ENCODE data around the gene APMAP. TPM values are rescaled to one million over a fixed set of nuclear protein-coding genes. Genes with fewer than 3 reads are reported as not detected.
A peak's percentile ranks its signal among the peaks of the same experiment; 100 is the strongest.

APMAP gene
- total RNA-seq, 3 donors from 2014 or later (not counting 1 experiment from before 2014, with no cell fraction given), result 205 to 212 (median 207) TPM

GRCh38 chr20:24968278-24968800, 24.2 kb downstream of the APMAP start:
- DNase-seq (no peak), ATAC-seq (no peak)
- H3K9me3 ChIP-seq (ENCODE audit: control insufficient read depth, insufficient read depth, low read length), result no peaks in the 10 kb centered on the region
- peak overlapping the region; percentile 15 for H3K27ac ChIP-seq (ENCODE audit: low read length)
- H3K27me3 ChIP-seq (ENCODE audit: control insufficient read depth, insufficient read depth, low read length), result no peaks in the 10 kb centered on the region
- no peaks in the 10 kb centered on the region for H3K9me3 Mint-ChIP-seq
- H3K4me1 ChIP-seq (ENCODE audit: control insufficient read depth, insufficient read depth, low read length), result peaks cover 59% of the 10 kb centered on the region
- H3K36me3 Mint-ChIP-seq, result peaks cover 24% of the 10 kb centered on the region
- H3K4me3 Mint-ChIP-seq, result peak overlapping the region; percentile 45
- intact Hi-C loops (cut with micrococcal nuclease), result no loop called here
- H3K4me3 ChIP-seq (ENCODE audit: low read length), result no peak overlapping the region
- H3K27me3 Mint-ChIP-seq (ENCODE audit: low read depth in 2 of 2), result no peaks in the 10 kb centered on the region
- peak overlapping the region; percentile 89 to 98 for H3K27ac Mint-ChIP-seq
- H3K4me1 Mint-ChIP-seq, result peaks cover 64 to 74% of the 10 kb centered on the region in 2 donors
- peaks cover 91% of the 10 kb centered on the region for H3K36me3 ChIP-seq (ENCODE audit: control insufficient read depth, insufficient read depth, low read length)
- WGBS (ENCODE audit: insufficient coverage), result 40% methylated on average over 5 of the region's 5 CpGs
- no peak for TF ChIP-seq CTCF (IDR thresholded peaks at IDR 0.05)

GRCh38 chr20:24966317-24967012, 26.1 kb downstream of the APMAP start:
- no peak overlapping the region for H3K4me3 ChIP-seq (ENCODE audit: low read length)
- intact Hi-C loops (cut with micrococcal nuclease), result no loop called here
- TF ChIP-seq CTCF (IDR thresholded peaks at IDR 0.05), result no peak
- ATAC-seq (no peak), DNase-seq (no peak)
- peaks cover 30% of the 10 kb centered on the region for H3K36me3 Mint-ChIP-seq
- H3K9me3 ChIP-seq (ENCODE audit: control insufficient read depth, insufficient read depth, low read length), result no peaks in the 10 kb centered on the region
- H3K4me1 Mint-ChIP-seq, result peaks cover 79 to 88% of the 10 kb centered on the region in 2 donors
- no peaks in the 10 kb centered on the region for H3K9me3 Mint-ChIP-seq
- peak overlapping the region; percentile 98 to 100 for H3K27ac Mint-ChIP-seq
- WGBS (ENCODE audit: insufficient coverage), result 97% methylated on average over 15 of the region's 15 CpGs
- H3K4me1 ChIP-seq (ENCODE audit: control insufficient read depth, insufficient read depth, low read length), result peaks cover 74% of the 10 kb centered on the region
- H3K4me3 Mint-ChIP-seq, result no peak overlapping the region
- H3K27me3 Mint-ChIP-seq (ENCODE audit: low read depth in 2 of 2), result no peaks in the 10 kb centered on the region
- H3K36me3 ChIP-seq (ENCODE audit: control insufficient read depth, insufficient read depth, low read length), result peaks cover 90% of the 10 kb centered on the region
- peak overlapping the region; percentile 8 for H3K27ac ChIP-seq (ENCODE audit: low read length)
- no peaks in the 10 kb centered on the region for H3K27me3 ChIP-seq (ENCODE audit: control insufficient read depth, insufficient read depth, low read length)

DNA sequence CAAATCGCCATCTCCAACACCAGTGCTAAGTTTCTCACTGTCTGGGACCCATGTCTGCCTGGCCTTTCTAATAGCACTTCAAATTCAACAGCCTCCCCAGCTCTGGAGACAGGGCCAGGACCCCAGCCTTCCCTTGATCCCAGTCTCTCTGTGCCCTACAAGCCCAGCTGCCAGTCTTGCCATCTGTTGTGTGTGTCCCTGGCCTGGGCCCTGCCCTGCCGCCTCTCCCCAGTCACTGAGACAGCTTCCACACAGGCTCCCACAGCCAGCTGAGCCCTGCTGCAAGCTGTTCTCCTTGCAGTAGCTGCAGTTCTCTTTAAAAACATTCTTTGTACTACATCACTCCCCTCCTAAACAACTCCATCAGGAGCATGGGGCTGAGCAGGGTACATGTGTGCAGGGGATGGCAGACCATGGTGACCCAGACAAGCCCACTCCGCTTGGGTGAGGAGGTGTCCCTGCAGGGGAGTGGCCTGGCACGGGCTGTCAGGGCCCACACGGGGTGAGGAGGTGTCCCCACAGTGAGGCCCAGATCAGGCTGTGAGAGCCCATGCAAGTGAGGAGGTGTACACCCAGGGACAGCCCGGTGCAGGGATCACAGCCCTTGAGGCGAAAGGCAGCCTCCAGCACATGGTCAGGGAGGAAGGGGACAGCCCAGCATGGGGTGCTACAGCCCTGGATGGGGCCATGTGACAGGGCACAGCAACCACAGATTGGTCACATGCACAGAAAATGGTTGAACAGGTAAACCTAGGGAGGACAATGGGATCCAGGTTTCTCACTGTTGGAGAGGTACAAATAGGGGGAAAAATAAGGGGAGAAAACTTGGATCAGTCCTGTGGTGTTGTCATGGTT, 27.3 kb downstream of the APMAP start:
- no peaks in the 10 kb centered on the region for H3K27me3 Mint-ChIP-seq (ENCODE audit: low read depth in 2 of 2)
- H3K4me3 Mint-ChIP-seq, result peak overlapping the region; percentile 81
- H3K9me3 Mint-ChIP-seq, result no peaks in the 10 kb centered on the region
- intact Hi-C loops (cut with micrococcal nuclease), result no loop called here
- H3K27me3 ChIP-seq (ENCODE audit: control insufficient read depth, insufficient read depth, low read length), result no peaks in the 10 kb centered on the region
- H3K9me3 ChIP-seq (ENCODE audit: control insufficient read depth, insufficient read depth, low read length), result no peaks in the 10 kb centered on the region
- TF ChIP-seq CTCF (IDR thresholded peaks at IDR 0.05), result no peak
- peak in 1 of 3 donors; percentile 0 for ATAC-seq
- H3K4me1 ChIP-seq (ENCODE audit: control insufficient read depth, insufficient read depth, low read length), result peaks cover 82% of the 10 kb centered on the region
- peaks cover 86 to 88% of the 10 kb centered on the region in 2 donors for H3K4me1 Mint-ChIP-seq
- 80% methylated on average over 7 of the region's 7 CpGs for WGBS (ENCODE audit: insufficient coverage)
- no peak overlapping the region for H3K4me3 ChIP-seq (ENCODE audit: low read length)
- DNase-seq, result no peak
- peaks cover 18% of the 10 kb centered on the region for H3K36me3 Mint-ChIP-seq
- H3K27ac ChIP-seq (ENCODE audit: low read length), result peak overlapping the region; percentile 99
- H3K36me3 ChIP-seq (ENCODE audit: control insufficient read depth, insufficient read depth, low read length), result peaks cover 85% of the 10 kb centered on the region
- H3K27ac Mint-ChIP-seq, result peak overlapping the region; percentile 98 to 100

Data from natural killer cell (primary cell).